GM19324 (cell line): ENCODE measurements around the gene CBX6.
"Not testable (repeated sequence)": the region's sequence is repeated elsewhere in the genome, so short reads cannot be mapped to it uniquely, and the experiment has no call there.

Experiments used
- ATAC-seq: cut with Tn5 transposase; IDR thresholded peaks from one replicate; pipeline ENCODE4 v1.9.1; 2021; ENCODE audit warnings: mild to moderate bottlenecking, moderate library complexity; ENCODE audit not compliant: unreplicated experiment, low FRiP score

CBX6 gene

DNA sequence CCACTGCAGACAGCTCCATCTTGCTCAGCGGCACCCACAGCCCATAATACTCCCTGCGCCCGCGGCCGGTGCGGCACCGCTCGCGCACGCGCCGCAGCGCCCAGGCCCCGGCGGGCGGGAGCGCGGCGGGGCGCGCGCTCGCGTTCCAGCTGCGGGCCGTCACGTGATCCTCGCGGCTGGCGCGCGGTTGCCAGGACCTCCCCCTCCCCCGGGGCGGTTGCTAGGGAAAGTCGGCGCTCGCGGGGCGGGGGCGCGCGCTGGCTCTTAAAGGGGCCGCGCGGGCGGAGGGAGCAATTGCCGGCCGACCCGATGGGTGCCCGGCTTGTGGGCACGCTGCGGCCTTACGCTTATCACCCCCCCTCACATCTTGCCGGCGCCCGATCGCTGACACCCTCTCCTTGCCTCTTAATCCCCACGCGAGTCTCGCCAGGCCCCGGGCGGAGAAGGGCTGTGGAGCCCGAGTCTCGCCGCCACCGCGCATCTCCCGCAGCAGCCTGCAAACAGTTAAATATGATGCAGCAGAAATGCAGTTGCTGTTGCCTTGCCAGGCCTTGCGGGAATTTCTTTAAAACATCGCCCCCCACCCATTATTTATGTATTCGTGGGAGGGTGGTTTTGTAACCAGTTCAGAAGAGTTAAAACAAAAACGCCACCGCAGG is at the start of gene CBX6:
Gene CBX6, minus strand, starts transcription at position 45 of the 659 bp plus-strand sequence. Its CDS starts 26 bp downstream, at position 19.
- ATAC-seq, result peak; percentile 83

- no peak for ATAC-seq
These were observed 49.8 kb upstream of the CBX6 start for GRCh38 chr22:38921806-38922205.

- no peak for ATAC-seq
These were observed 49.1 kb upstream of the CBX6 start for GRCh38 chr22:38921120-38921519.

DNA sequence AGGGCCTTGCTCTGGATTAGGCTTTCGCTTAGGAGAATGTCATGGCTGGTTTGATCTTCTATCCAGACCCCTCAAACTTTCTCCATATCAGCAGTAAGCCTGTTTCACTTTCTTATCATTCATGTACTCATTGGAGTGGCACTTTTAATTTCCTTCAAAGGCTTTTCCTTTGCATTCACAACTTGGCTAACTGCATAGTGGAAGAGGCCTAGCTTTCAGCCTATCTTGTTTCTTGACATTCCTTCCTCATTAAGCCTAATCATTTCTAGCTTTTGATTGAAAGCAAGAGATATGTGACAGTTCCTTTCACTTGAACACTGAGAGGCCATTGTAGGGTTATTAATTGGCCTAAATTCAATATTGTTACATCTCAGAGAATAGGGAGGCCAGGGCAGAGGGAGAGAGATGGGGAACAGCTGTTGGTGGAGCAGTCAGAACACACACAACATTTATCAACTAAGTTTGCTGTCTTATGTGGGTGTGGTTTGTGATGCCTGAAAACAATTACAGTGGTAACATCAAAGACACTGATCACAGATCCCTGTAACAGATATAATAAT is 47.7 kb upstream of the CBX6 start:
- no peak for ATAC-seq

- no peak for ATAC-seq
These were observed 39.4 kb upstream of the CBX6 start for GRCh38 chr22:38911434-38911833.

- no peak for ATAC-seq
These were observed 35.8 kb upstream of the CBX6 start for GRCh38 chr22:38907767-38908166.

- ATAC-seq, result no peak
These were observed 34.0 kb upstream of the CBX6 start for GRCh38 chr22:38906052-38906451.

DNA sequence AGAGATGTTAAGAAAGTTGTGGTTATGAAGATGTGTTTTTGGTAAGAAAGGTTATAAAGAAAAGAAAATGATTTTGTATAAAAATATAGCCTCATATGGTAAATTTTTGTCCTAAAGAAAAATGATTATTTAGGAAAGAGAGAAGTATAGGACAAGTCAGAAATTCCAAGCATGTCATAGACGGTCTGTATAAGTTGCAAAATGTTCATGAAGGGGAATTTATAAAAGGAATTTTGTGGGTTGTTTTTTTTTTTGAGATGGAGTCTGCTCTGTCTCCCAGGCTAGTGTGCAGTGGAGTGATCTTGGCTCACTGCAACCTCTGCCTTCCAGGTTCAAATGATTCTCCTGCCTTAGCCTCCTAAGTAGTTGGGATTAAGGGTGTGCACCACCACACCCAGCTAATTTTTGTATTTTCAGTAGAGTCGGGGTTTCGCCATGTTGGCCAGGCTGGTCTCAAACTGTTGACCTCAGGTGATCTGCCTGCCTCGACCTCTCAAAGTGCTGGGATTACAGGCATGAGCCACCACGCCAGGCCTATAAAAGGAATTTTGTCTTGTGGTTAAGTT is 32.1 kb upstream of the CBX6 start:
- ATAC-seq, result not testable (repeated sequence)

DNA sequence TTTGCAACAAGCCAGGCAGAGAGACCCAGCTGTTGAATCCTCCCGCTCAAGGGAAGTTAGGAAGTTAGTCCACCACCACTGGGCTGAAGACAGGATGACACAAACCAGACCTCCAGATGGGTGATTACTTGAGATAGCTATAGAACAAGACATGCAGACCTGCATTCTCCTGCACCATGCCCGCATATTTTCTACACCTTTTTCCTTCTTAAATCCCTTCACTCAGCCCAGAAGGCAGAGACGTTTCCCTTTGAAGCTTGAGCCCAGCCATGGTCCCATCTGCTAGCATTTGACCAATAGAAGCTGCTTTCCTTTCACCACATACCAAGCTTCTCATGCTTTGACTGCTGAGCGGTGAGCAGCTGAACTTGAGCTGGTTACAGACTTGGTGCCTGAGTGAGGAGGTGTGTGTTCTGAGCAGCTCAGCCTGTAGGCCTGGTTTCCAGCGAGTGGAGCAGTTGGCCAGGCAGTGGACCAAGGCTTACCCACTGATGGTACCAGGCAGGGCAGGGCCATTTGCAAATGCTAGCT is 29.2 kb upstream of the CBX6 start:
- no peak for ATAC-seq

GRCh38 chr22:38900677-38901076 is 28.7 kb upstream of the CBX6 start:
- ATAC-seq, result no peak

DNA sequence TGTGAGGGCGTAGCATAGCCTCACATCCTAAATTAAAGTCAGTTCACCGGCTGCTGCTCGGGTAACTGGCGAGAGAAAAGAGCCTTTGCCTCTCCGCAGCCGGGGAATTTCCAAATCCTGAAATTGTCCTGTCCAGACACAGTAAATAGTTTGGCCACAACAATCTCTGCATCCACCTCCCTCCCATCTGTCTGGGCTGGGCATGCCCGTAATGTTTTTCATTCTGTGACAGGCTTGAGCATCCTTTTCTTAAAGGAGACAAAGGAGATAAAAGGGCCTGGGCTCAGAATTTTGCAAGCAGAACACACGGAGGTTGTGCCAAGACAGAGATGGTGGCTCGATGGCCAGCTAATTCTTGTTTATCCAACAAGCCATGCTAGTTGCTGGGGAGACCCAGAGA is 19.2 kb upstream of the CBX6 start:
- no peak for ATAC-seq

DNA sequence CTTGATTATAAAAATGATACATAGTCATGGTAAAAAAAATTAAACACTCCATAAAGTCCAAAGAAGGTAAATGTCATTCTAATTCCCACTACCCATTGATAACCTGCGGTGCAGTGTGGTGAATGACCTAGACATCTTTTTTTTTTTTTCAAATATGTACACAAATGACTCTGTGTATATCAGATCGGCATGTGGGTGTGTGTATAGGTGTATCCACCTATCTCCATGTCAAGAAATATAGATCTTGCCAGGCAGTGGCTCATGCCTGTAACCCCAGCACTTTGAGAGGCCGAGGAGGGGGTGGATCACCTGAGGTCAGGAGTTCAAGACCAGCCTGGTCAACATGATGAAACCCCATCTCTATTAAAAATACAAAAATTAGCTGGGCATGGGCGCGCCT is 18.4 kb upstream of the CBX6 start:
- ATAC-seq, result no peak

DNA sequence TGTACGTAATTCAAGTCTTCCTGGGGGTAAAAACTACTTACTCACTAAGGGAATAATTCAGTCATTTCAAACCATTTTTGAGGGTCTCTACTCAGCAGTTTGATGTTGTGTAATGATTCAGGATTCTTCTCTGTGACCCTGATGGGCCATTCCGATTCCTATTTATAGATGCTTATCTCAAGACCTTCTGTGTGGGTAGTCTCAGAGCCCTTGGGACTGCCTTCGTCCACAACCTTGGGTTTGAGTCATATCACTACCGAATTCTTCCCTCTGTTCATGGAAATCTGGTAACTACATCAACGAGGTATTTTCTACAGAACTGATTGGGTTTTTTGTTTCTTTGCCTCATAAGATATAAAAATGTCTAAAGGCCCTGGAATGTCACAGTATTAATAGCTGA is 14.3 kb upstream of the CBX6 start:
- ATAC-seq, result no peak

GRCh38 chr22:38882972-38883622 is 11.1 kb upstream of the CBX6 start:
- ATAC-seq, result no peak

- no peak for ATAC-seq
These were observed 10.2 kb upstream of the CBX6 start for GRCh38 chr22:38881997-38882879.

DNA sequence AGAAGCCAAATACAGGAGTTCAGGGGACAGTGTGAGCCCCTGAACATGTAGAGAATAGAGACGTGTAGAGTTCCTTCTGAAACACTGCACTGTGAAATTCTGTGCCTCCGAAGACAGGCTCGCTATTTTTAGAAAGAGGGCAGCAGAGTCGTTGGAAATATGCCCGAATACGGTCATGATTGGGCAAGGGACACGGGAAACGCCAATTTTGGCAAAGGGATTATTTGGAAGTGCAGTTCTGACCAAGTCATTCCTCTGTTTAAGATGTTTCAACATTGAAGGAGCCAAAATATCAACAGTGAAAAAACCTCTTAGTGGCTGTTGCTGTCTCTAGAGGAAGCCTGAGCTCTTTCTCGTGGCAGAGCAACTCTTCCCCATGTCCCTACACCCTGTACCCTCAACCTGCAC is 9.5 kb upstream of the CBX6 start:
- ATAC-seq, result no peak

DNA sequence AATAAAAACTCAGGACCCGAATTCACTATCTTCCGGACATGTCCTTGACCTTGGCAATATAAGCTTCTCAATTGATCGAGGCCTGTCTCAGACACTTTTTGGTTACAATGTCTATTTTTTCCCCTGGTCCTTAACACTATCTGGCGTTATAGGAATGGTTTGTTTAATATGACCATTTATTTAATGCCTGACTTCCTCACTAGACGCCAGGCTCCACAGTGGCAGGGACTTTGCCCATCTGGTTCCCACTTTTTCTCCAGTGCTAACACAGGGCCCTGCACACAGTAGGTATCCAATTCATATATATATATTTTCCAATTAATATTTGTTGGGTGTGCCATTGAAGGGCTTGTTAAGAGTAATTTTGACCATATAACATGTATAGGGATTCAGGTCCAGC is 7.9 kb upstream of the CBX6 start:
- ATAC-seq, result no peak

DNA sequence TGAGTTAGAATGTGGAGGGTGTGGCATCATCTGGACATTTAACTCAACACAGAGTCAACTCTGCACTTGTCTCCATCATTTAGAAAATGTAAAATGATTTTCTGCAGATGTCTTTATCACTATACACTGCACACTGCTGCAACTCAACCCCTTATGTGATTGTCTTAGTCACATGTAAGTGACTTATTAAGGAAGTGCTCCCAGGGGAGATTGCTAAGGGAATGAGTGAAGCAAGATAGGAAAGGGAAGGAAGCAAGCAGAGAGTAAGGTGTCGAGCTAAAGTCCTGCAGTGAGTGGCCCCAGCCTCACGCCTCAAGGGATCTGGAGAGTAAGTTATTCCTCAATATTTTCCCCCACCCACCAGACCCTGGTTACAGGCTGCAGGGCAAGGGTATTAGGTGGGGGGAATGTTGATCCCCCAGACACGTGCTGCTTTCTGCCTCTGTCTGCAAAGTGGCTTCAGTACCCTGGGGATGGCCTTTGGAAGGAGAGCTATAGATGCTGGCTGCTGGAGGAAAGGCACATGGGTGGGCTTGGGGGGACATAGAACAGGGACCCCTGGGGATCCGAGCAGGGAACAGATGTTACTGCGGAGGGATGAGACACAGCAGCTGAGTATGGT is 7.2 kb upstream of the CBX6 start:
- no peak for ATAC-seq

- ATAC-seq, result no peak
These were observed 6.0 kb upstream of the CBX6 start for GRCh38 chr22:38878001-38878400.
